Muscle layer of duodenum (tissue), 2 donors: ENCODE results near the gene DPM3.
"Not testable (repeated sequence)": the region's sequence is repeated elsewhere in the genome, so short reads cannot be mapped to it uniquely, and the experiment has no call there.

Source experiments
- H3K27ac ChIP-seq: one replicate; pipeline ENCODE4 v1.7.0; 2013; ENCODE audit warnings: mild to moderate bottlenecking, low read length
- H3K27me3 ChIP-seq: one replicate; pipeline ENCODE4 v1.7.0; 2013; ENCODE audit warnings: low read depth, mild to moderate bottlenecking, control low read depth, low read length
- H3K36me3 ChIP-seq, 2 donors: one replicate each; pipeline ENCODE4 v1.7.0; 2013; ENCODE audit warnings: low read length in 2 of 2, control low read depth in 1 of 2, mild to moderate bottlenecking in 1 of 2; ENCODE audit not compliant: insufficient read depth in 2 of 2, control insufficient read depth in 1 of 2
- H3K4me1 ChIP-seq, 2 donors: one replicate each; pipeline ENCODE4 v1.7.0; 2013; ENCODE audit warnings: low read length in 2 of 2, mild to moderate bottlenecking in 2 of 2, control low read depth in 1 of 2, moderate library complexity in 1 of 2; ENCODE audit not compliant: insufficient read depth in 2 of 2, control insufficient read depth in 1 of 2
- H3K4me3 ChIP-seq, 2 donors: one replicate each; pipeline ENCODE4 v1.7.0; 2013; ENCODE audit warnings: low read length in 2 of 2, low read depth in 1 of 2, mild to moderate bottlenecking in 1 of 2
- H3K9me3 ChIP-seq, 2 donors: one replicate each; pipeline ENCODE4 v1.7.0; 2013; ENCODE audit warnings: low read length in 2 of 2, control low read depth in 1 of 2, mild to moderate bottlenecking in 1 of 2; ENCODE audit not compliant: control insufficient read depth in 1 of 2
- donor health status: healthy.

The DPM3 gene

GRCh38 chr1:155174324-155175280 is 34.3 kb upstream of the DPM3 start:
- peak overlapping the region in 1 of 2 donors; percentile 77 for H3K4me3 ChIP-seq
- H3K9me3 ChIP-seq, result no peaks in the 10 kb centered on the region
- peaks cover 7 to 15% of the 10 kb centered on the region in 2 donors for H3K36me3 ChIP-seq
- peaks cover 0 to 26% of the 10 kb centered on the region in 2 donors for H3K4me1 ChIP-seq
- H3K27ac ChIP-seq, result no peak overlapping the region
- peaks cover 11% of the 10 kb centered on the region for H3K27me3 ChIP-seq

- Histone ChIP-seq H3K4me3 (peak within 1 kb of the TSS; percentile 77 to 80), H3K4me1 (peaks cover 0 to 26% of the 10 kb centered on the region in 2 donors)
Observed at GRCh38 chr1:155173478-155174323, 33.4 kb upstream of the DPM3 start, which contains the start of gene TRIM46. Gene TRIM46, plus strand, starts transcription at chr1:155173849. Its CDS starts 118 bp downstream, at chr1:155173967.

GRCh38 chr1:155172732-155173477 is 32.6 kb upstream of the DPM3 start, which contains the start of gene KRTCAP2:
Gene KRTCAP2, minus strand, starts transcription at chr1:155173304. Its CDS starts 80 bp downstream, at chr1:155173224.
- Histone ChIP-seq H3K27me3 (peaks cover 11% of the 10 kb centered on the region), H3K27ac (peak within 1 kb of the TSS; percentile 97), H3K36me3 (peaks cover 17 to 26% of the 10 kb centered on the region in 2 donors), H3K9me3 (no peaks in the 10 kb centered on the region), H3K4me1 (peaks cover 1 to 29% of the 10 kb centered on the region in 2 donors), H3K4me3 (peak within 1 kb of the TSS; percentile 77 to 80)

More at GRCh38 chr1:155173478-155174323, 33.4 kb upstream of the DPM3 start, which contains the start of gene TRIM46:
- no peaks in the 10 kb centered on the region for H3K9me3 ChIP-seq
- peaks cover 16 to 24% of the 10 kb centered on the region in 2 donors for H3K36me3 ChIP-seq
- H3K27ac ChIP-seq, result peak within 1 kb of the TSS; percentile 97
- peaks cover 11% of the 10 kb centered on the region for H3K27me3 ChIP-seq

- peaks cover 5 to 37% of the 10 kb centered on the region in 2 donors for H3K4me1 ChIP-seq
- no peaks in the 10 kb centered on the region for H3K9me3 ChIP-seq
- H3K27me3 ChIP-seq, result peaks cover 11% of the 10 kb centered on the region
- H3K4me3 ChIP-seq, result peak overlapping the region; percentile 77 to 80
- H3K27ac ChIP-seq, result peak overlapping the region; percentile 97
- H3K36me3 ChIP-seq, result peaks cover 17 to 26% of the 10 kb centered on the region in 2 donors
Observed at GRCh38 chr1:155171836-155172731, 31.8 kb upstream of the DPM3 start.

GRCh38 chr1:155170806-155171205 is 30.5 kb upstream of the DPM3 start:
- peaks cover 17 to 26% of the 10 kb centered on the region in 2 donors for H3K36me3 ChIP-seq
- H3K4me1 ChIP-seq, result peaks cover 5 to 41% of the 10 kb centered on the region in 2 donors
- peaks cover 11% of the 10 kb centered on the region for H3K27me3 ChIP-seq
- no peaks in the 10 kb centered on the region for H3K9me3 ChIP-seq
- no peak overlapping the region for H3K27ac ChIP-seq
- H3K4me3 ChIP-seq, result no peak overlapping the region

- Histone ChIP-seq H3K27me3 (peaks cover 11% of the 10 kb centered on the region), H3K36me3 (peaks cover 17 to 26% of the 10 kb centered on the region in 2 donors), H3K27ac (no peak overlapping the region), H3K9me3 (no peaks in the 10 kb centered on the region), H3K4me1 (peaks cover 5 to 41% of the 10 kb centered on the region in 2 donors), H3K4me3 (no peak overlapping the region)
Observed at GRCh38 chr1:155170101-155170785, 29.9 kb upstream of the DPM3 start.

- H3K9me3 ChIP-seq, result no peaks in the 10 kb centered on the region
- H3K27ac ChIP-seq, result no peak overlapping the region
- peaks cover 17 to 26% of the 10 kb centered on the region in 2 donors for H3K36me3 ChIP-seq
- H3K4me3 ChIP-seq, result no peak overlapping the region
- H3K27me3 ChIP-seq, result peaks cover 5% of the 10 kb centered on the region
- peaks cover 5 to 40% of the 10 kb centered on the region in 2 donors for H3K4me1 ChIP-seq
Observed at GRCh38 chr1:155169541-155169940, 29.2 kb upstream of the DPM3 start.

- H3K27me3 ChIP-seq, result no peaks in the 10 kb centered on the region
- no peak overlapping the region for H3K27ac ChIP-seq
- no peak overlapping the region for H3K4me3 ChIP-seq
- peaks cover 17 to 26% of the 10 kb centered on the region in 2 donors for H3K36me3 ChIP-seq
- no peaks in the 10 kb centered on the region for H3K9me3 ChIP-seq
- peaks cover 5 to 31% of the 10 kb centered on the region in 2 donors for H3K4me1 ChIP-seq
Observed at GRCh38 chr1:155168456-155169210, 28.3 kb upstream of the DPM3 start.

GRCh38 chr1:155168105-155168445 is 27.7 kb upstream of the DPM3 start:
- Histone ChIP-seq H3K36me3 (peaks cover 17 to 26% of the 10 kb centered on the region in 2 donors), H3K4me1 (peaks cover 5 to 27% of the 10 kb centered on the region in 2 donors)
- not testable (repeated sequence) for H3K27ac ChIP-seq, H3K27me3 ChIP-seq, H3K4me3 ChIP-seq, H3K9me3 ChIP-seq
